HEK293 (cell line): ENCODE measurements around the gene PAEP.

Experiments
- CTCF ChIA-PET: fragments of 350-600 bp; formaldehyde crosslinking; extraction: SDS; loops from one replicate; lab custom pipeline; 2021; ENCODE audit warnings: antibody characterized with exemption; lab: Yijun Ruan, JAX
- POLR2A ChIA-PET: fragments of 300-600 bp; formaldehyde crosslinking; extraction: SDS; loops from one replicate; lab custom pipeline; 2020; ENCODE audit warnings: antibody characterized with exemption, inconsistent platforms; lab: Yijun Ruan, JAX
- H3K27ac ChIP-seq: fragments of 200-500 bp; sonication (Bioruptor generic); 2 replicates; pipeline ENCODE4 v1.5.1; 2014; ENCODE audit warnings: low read depth, low read length, control low read depth, inconsistent platforms; ENCODE audit errors: extremely low read depth
- H3K36me3 ChIP-seq, 2 experiments: fragments of 200-500 bp in 1 of 2; sonication (Bioruptor generic) in 1 of 2; 1 replicate in 1 of 2; 2 replicates in 1 of 2; pipeline ENCODE4 v1.5.1; 2014 to 2017; ENCODE audit warnings: inconsistent platforms in 2 of 2, low read length in 2 of 2; ENCODE audit not compliant: control insufficient read depth in 2 of 2, insufficient read depth in 1 of 2
- H3K4me1 ChIP-seq: fragments of 200-500 bp; sonication (Bioruptor generic); 2 replicates; pipeline ENCODE4 v1.5.1; 2014; ENCODE audit warnings: mild to moderate bottlenecking, low read length, inconsistent platforms; ENCODE audit not compliant: control insufficient read depth, insufficient read depth
- H3K4me3 ChIP-seq: 2 replicates; pipeline ENCODE4 v1.5.1; 2011; ENCODE audit warnings: low read depth, mild to moderate bottlenecking, control low read depth, low read length, moderate library complexity
- H3K9me3 ChIP-seq: fragments of 200-500 bp; sonication (Bioruptor generic); 2 replicates; pipeline ENCODE4 v1.5.1; 2014; ENCODE audit warnings: low read depth, low read length, inconsistent platforms; ENCODE audit not compliant: control insufficient read depth, insufficient read depth
- BCL6B ChIP-seq: fragments of 450-650 bp; formaldehyde crosslinking; IDR thresholded peaks from 2 replicates; pipeline ENCODE4 v1.5.1; 2017; ENCODE audit warnings: missing biosample characterization, missing genetic modification characterization
- KLF1 ChIP-seq: fragments of 450-650 bp; formaldehyde crosslinking; IDR thresholded peaks from 2 replicates; pipeline ENCODE4 v1.5.1; 2016; ENCODE audit warnings: missing biosample characterization, missing genetic modification characterization
- KLF10 ChIP-seq: fragments of 450-650 bp; IDR thresholded peaks from 2 replicates; pipeline ENCODE4 v1.5.1; 2018; ENCODE audit warnings: missing biosample characterization, mild to moderate bottlenecking, missing genetic modification characterization
- MZF1 ChIP-seq: fragments of 450-650 bp; formaldehyde crosslinking; IDR thresholded peaks from 2 replicates; pipeline ENCODE4 v1.5.1; 2017; ENCODE audit warnings: missing biosample characterization, missing genetic modification characterization, borderline replicate concordance
- PBX3 ChIP-seq: sonication (generic); formaldehyde crosslinking; IDR thresholded peaks from 2 replicates; pipeline ENCODE4 v1.8.1; 2022; ENCODE audit warnings: mild to moderate bottlenecking, moderate library complexity, missing genetic modification reagents
- PRDM2 ChIP-seq: fragments of 450-650 bp; formaldehyde crosslinking; IDR thresholded peaks from 2 replicates; pipeline ENCODE4 v1.5.1; 2016; ENCODE audit warnings: missing biosample characterization, missing genetic modification characterization, borderline replicate concordance
- TSHZ1 ChIP-seq: fragments of 450-650 bp; formaldehyde crosslinking; IDR thresholded peaks from 2 replicates; pipeline ENCODE4 v1.5.1; 2016; ENCODE audit warnings: missing biosample characterization, missing genetic modification characterization, borderline replicate concordance
- WT1 ChIP-seq: fragments of 450-650 bp; formaldehyde crosslinking; IDR thresholded peaks from 2 replicates; pipeline ENCODE4 v1.5.1; 2016; ENCODE audit warnings: missing biosample characterization, missing genetic modification characterization
- YY2 ChIP-seq: fragments of 450-650 bp; formaldehyde crosslinking; IDR thresholded peaks from 2 replicates; pipeline ENCODE4 v1.5.1; 2016; ENCODE audit warnings: missing biosample characterization, missing genetic modification characterization
- ZFP41 ChIP-seq: fragments of 450-650 bp; formaldehyde crosslinking; IDR thresholded peaks from 2 replicates; pipeline ENCODE4 v1.5.1; 2016; ENCODE audit warnings: missing biosample characterization, missing genetic modification characterization, borderline replicate concordance
- ZFP69B ChIP-seq: fragments of 450-650 bp; formaldehyde crosslinking; IDR thresholded peaks from 2 replicates; pipeline ENCODE4 v1.5.1; 2016; ENCODE audit warnings: missing biosample characterization, missing genetic modification characterization
- ZNF146 ChIP-seq: fragments of 450-650 bp; formaldehyde crosslinking; IDR thresholded peaks from 2 replicates; pipeline ENCODE4 v1.5.1; 2016; ENCODE audit warnings: missing biosample characterization, missing genetic modification characterization
- ZNF148 ChIP-seq: fragments of 450-650 bp; formaldehyde crosslinking; IDR thresholded peaks from 2 replicates; pipeline ENCODE4 v1.5.0; 2017; ENCODE audit warnings: missing biosample characterization, missing genetic modification characterization, borderline replicate concordance
- ZNF239 ChIP-seq: fragments of 450-650 bp; formaldehyde crosslinking; IDR thresholded peaks from 2 replicates; pipeline ENCODE4 v1.5.1; 2016; ENCODE audit warnings: missing biosample characterization, missing genetic modification characterization
- ZNF366 ChIP-seq: fragments of 450-650 bp; formaldehyde crosslinking; conservative IDR thresholded peaks from 2 replicates; pipeline ENCODE4 v1.5.1; 2016; ENCODE audit warnings: missing biosample characterization, missing genetic modification characterization
- ZNF391 ChIP-seq: fragments of 450-650 bp; formaldehyde crosslinking; IDR thresholded peaks from 2 replicates; pipeline ENCODE4 v1.5.1; 2016; ENCODE audit warnings: low read depth, missing biosample characterization, missing genetic modification characterization, borderline replicate concordance
- ZNF449 ChIP-seq: fragments of 450-650 bp; formaldehyde crosslinking; IDR thresholded peaks from 2 replicates; pipeline ENCODE4 v1.5.1; 2017; ENCODE audit warnings: missing biosample characterization, mild to moderate bottlenecking, missing genetic modification characterization, moderate library complexity
- ZNF561 ChIP-seq: fragments of 450-650 bp; IDR thresholded peaks from 2 replicates; pipeline ENCODE4 v1.5.1; 2018; ENCODE audit warnings: missing biosample characterization, missing genetic modification characterization, borderline replicate concordance
- ZNF658 ChIP-seq: fragments of 450-650 bp; formaldehyde crosslinking; IDR thresholded peaks from 2 replicates; pipeline ENCODE4; 2016; ENCODE audit warnings: missing biosample characterization, missing genetic modification characterization
- ZNF792 ChIP-seq: fragments of 450-650 bp; formaldehyde crosslinking; IDR thresholded peaks from 2 replicates; pipeline ENCODE4 v1.5.1; 2016; ENCODE audit warnings: missing biosample characterization, missing genetic modification characterization

The PAEP gene

GRCh38 chr9:135584934-135585333 lies 23.4 kb downstream of the PAEP start:
- CTCF ChIA-PET = interaction anchor here (0.9 kb wide), 1 partner anchor 13 kb away, joined by 5 read pairs; no protein-coding TSS in a partner anchor
- Histone ChIP-seq H3K27ac (no peak overlapping the region), H3K9me3 (no peaks in the 10 kb centered on the region), H3K36me3 (no peaks in the 10 kb centered on the region), H3K4me1 (no peaks in the 10 kb centered on the region), H3K4me3 (no peak overlapping the region)
- POLR2A ChIA-PET = no interaction called here
- TF ChIP-seq ZNF366 = no peak
- TF ChIP-seq YY2 (tag by site-specific recombination) = no peak
- no peak for TF ChIP-seq ZNF658 (tag by site-specific recombination)
- TF ChIP-seq BCL6B (tag by site-specific recombination) = no peak
- TF ChIP-seq ZNF561 (tag by site-specific recombination) = no peak
- no peak for TF ChIP-seq WT1
- no peak for TF ChIP-seq KLF1 (tag by site-specific recombination)
- no peak for TF ChIP-seq ZNF449
- TF ChIP-seq ZNF239 (tag by site-specific recombination) = no peak
- no peak for TF ChIP-seq TSHZ1 (tag by site-specific recombination)
- TF ChIP-seq ZFP41 (tag by site-specific recombination) = no peak
- no peak for TF ChIP-seq ZNF391
- no peak for TF ChIP-seq ZNF146 (tag by site-specific recombination)
- TF ChIP-seq KLF10 (tag by site-specific recombination) = no peak
- no peak for TF ChIP-seq ZNF792

GRCh38 chr9:135586601-135587109 lies 25.1 kb downstream of the PAEP start:
- POLR2A ChIA-PET = no interaction called here
- Histone ChIP-seq H3K4me1 (no peaks in the 10 kb centered on the region), H3K4me3 (no peak overlapping the region), H3K36me3 (no peaks in the 10 kb centered on the region), H3K9me3 (no peaks in the 10 kb centered on the region), H3K27ac (no peak overlapping the region)
- CTCF ChIA-PET = interaction anchor here (0.6 to 1.7 kb wide), 2 partner anchors 17 to 331 kb away, joined by 4 to 5 read pairs; no protein-coding TSS in a partner anchor
- TF ChIP-seq MZF1 (tag by site-specific recombination) (no peak), ZNF148 (tag by site-specific recombination) (no peak), PRDM2 (tag by site-specific recombination) (no peak), ZFP69B (no peak), PBX3 (CRISPR knock-in tag) (no peak)
